GM12878 (cell line): ENCODE measurements around the gene PRDM2. TPM values are rescaled to one million over a fixed set of nuclear protein-coding genes. Genes with fewer than 3 reads are reported as not detected.

Source experiments
- ATAC-seq: fragments of 200-7000 bp; cut with Tn5 transposase; 3 replicates; pipeline ENCODE4 v1.9.1; 2020; ENCODE audit warnings: mild to moderate bottlenecking, moderate library complexity
- BruUV-seq: library from RNA; stranded (reverse); fragments of 400-500 nt; replicated peaks from 2 replicates; lab custom pipeline; 2021; lab: Mats Ljungman, UMichigan
- CTCF ChIA-PET: fragments of 300-600 bp; sonication (Branson Sonifier 250); formaldehyde crosslinking; extraction: SDS; loops from one replicate; lab custom pipeline; 2021; ENCODE audit warnings: inconsistent platforms; lab: Yijun Ruan, JAX
- POLR2A ChIA-PET: fragments of 350-600 bp; formaldehyde crosslinking; extraction: SDS; loops from one replicate; lab custom pipeline; 2021; ENCODE audit warnings: inconsistent platforms; lab: Charles Lee
- RAD21 ChIA-PET: fragments of 300-600 bp; sonication (Branson Sonifier 250); formaldehyde crosslinking; loops from one replicate; lab custom pipeline; 2023; ENCODE audit warnings: antibody characterized with exemption; ENCODE audit not compliant: unreplicated experiment; lab: Charles Lee
- SMC1A ChIA-PET: fragments of 300-600 bp; sonication (Branson Sonifier 250); formaldehyde crosslinking; loops from one replicate; lab custom pipeline; 2023; ENCODE audit not compliant: unreplicated experiment, uncharacterized antibody; lab: Charles Lee
- DNase-seq: peaks from one replicate; pipeline ENCODE4 v3.0.0-alpha.2; 2011; ENCODE audit warnings: low read depth, low spot score
- FAIRE-seq: peaks from 3 replicates; lab custom pipeline; 2011; peaks lifted over from hg19 to GRCh38; lab: Jason Lieb, UNC
- H2AFZ ChIP-seq: 2 replicates; pipeline ENCODE4 v1.6.0; 2011; ENCODE audit warnings: low read depth, low read length, control low read depth; ENCODE audit not compliant: control insufficient read depth
- H3K27ac ChIP-seq: 2 replicates; pipeline ENCODE4 v1.5.1; 2011; ENCODE audit warnings: control low read depth; ENCODE audit not compliant: control insufficient read depth, insufficient read depth
- H3K27me3 ChIP-seq, 2 experiments: replicated peaks in 1 of 2; 2 replicates each; pipeline versions ENCODE4 v1.6.0 to v1.6.1; 2011; ENCODE audit warnings: low read length in 1 of 2; ENCODE audit not compliant: control insufficient read depth in 2 of 2, insufficient read depth in 2 of 2
- H3K36me3 ChIP-seq, 2 experiments: 2 replicates each; pipeline ENCODE4 v1.5.1; 2011; ENCODE audit warnings: low read length in 1 of 2; ENCODE audit not compliant: control insufficient read depth in 2 of 2, insufficient read depth in 2 of 2
- H3K4me1 ChIP-seq: 2 replicates; pipeline ENCODE4 v1.6.1; 2011; ENCODE audit warnings: mild to moderate bottlenecking, low read length, moderate library complexity, mixed read lengths; ENCODE audit not compliant: control insufficient read depth, insufficient read depth
- H3K4me2 ChIP-seq: 2 replicates; pipeline ENCODE4 v1.6.0; 2011; ENCODE audit warnings: control low read depth; ENCODE audit not compliant: control insufficient read depth, insufficient read depth
- H3K4me3 ChIP-seq: fragments of 200-600 bp; sonication (generic); 2 replicates; pipeline ENCODE4 v1.5.1; 2016
- H3K79me2 ChIP-seq: 2 replicates; pipeline ENCODE4 v1.6.0; 2011; ENCODE audit warnings: low read length; ENCODE audit not compliant: control insufficient read depth, insufficient read depth
- H3K9ac ChIP-seq: 2 replicates; pipeline ENCODE4 v1.8.0; 2011; ENCODE audit warnings: low read length, control low read depth, mixed read lengths; ENCODE audit not compliant: control insufficient read depth, insufficient read depth
- H3K9me3 ChIP-seq: replicated peaks from 3 replicates; pipeline ENCODE4 v1.5.1; 2011; ENCODE audit warnings: mild to moderate bottlenecking, low read length; ENCODE audit not compliant: control insufficient read depth, insufficient read depth
- H4K20me1 ChIP-seq: 2 replicates; pipeline ENCODE4 v1.6.0; 2011; ENCODE audit not compliant: control insufficient read depth, insufficient read depth
- LARP7 ChIP-seq: fragments of 450-650 bp; IDR thresholded peaks from 2 replicates; pipeline ENCODE4 v1.6.1; 2017; ENCODE audit warnings: mild to moderate bottlenecking
- MEF2A ChIP-seq: IDR thresholded peaks from 2 replicates; pipeline ENCODE4 v1.6.1; 2011; ENCODE audit warnings: low read depth, mild to moderate bottlenecking, low read length, moderate library complexity; ENCODE audit not compliant: insufficient read depth
- NR2C1 ChIP-seq: fragments of 450-650 bp; IDR thresholded peaks from 2 replicates; pipeline ENCODE4 v1.6.1; 2017; ENCODE audit warnings: antibody characterized with exemption, mild to moderate bottlenecking, moderate library complexity
- PBX3 ChIP-seq: IDR thresholded peaks from 2 replicates; pipeline ENCODE4 v1.6.1; 2011; ENCODE audit warnings: mild to moderate bottlenecking, low read depth, low read length, moderate library complexity; ENCODE audit not compliant: insufficient replicate concordance
- PKNOX1 ChIP-seq: fragments of 450-650 bp; IDR thresholded peaks from 2 replicates; pipeline ENCODE4 v1.6.1; 2016; ENCODE audit warnings: mild to moderate bottlenecking
- POLR2AphosphoS5 ChIP-seq: IDR thresholded peaks from 2 replicates; pipeline ENCODE4 v1.6.1; 2011; ENCODE audit warnings: mild to moderate bottlenecking, low read length, inconsistent platforms
- SMARCA5 ChIP-seq: fragments of 450-650 bp; IDR thresholded peaks from 2 replicates; pipeline ENCODE4 v1.6.1; 2017; ENCODE audit warnings: mild to moderate bottlenecking
- ZNF384 ChIP-seq: IDR thresholded peaks from 2 replicates; pipeline ENCODE4 v1.6.1; 2012; ENCODE audit warnings: low read depth, mild to moderate bottlenecking, low read length, improper control_type of control experiment, borderline replicate concordance
- WGBS: methylation state at CpG from one replicate; pipeline ENCODE4 v1.1.6; 2016; ENCODE audit warnings: low lambda C conversion rate; ENCODE audit not compliant: insufficient replicate concordance, insufficient coverage; ENCODE audit errors: missing lambda C conversion rate; 5-methylcytosine and 5-hydroxymethylcytosine counted together
- in situ Hi-C: fragments of 300-500 bp; cut with MboI; formaldehyde crosslinking; loops from 9 replicates; pipeline ENCODE4 v1.14.3; 2018; ENCODE audit warnings: mixed read lengths
- intact Hi-C: fragments of 100-400 bp; cut with micrococcal nuclease; formaldehyde crosslinking; loops from one replicate; pipeline ENCODE4 v1.14.2; 2022; ENCODE audit not compliant: unreplicated experiment
- polyA plus RNA-seq, 11 experiments: library from polyadenylated mRNA; depleted of rRNA in 4 of 11; unstranded in 6 of 11; stranded (reverse) in 5 of 11; fragments of >200 nt; fragmentation: Nextera tagmentation in 4 of 11; fragmentation: Illumina TruSeq in 1 of 11; extraction: Ambion mirVana in 4 of 11; extraction: Trizol in 1 of 11; gene quantifications; 1 replicate in 1 of 11; 2 replicates in 10 of 11; pipeline versions ENCODE4 v1.2.1 to v1.2.3, GENCODE V29; 2011 to 2016; ENCODE audit warnings: inconsistent platforms in 2 of 11, missing spikeins in 2 of 11, low read depth in 1 of 11
- total RNA-seq, 4 experiments: library from RNA; depleted of rRNA in 3 of 4; stranded (reverse); fragments of >200 nt in 3 of 4; fragmentation: Illumina TruSeq in 1 of 4; extraction: Trizol in 1 of 4; gene quantifications; 2 replicates each; pipeline versions ENCODE4 v1.2.1 to v1.2.3, GENCODE V29; 2013 to 2021

Gene PRDM2
- total and polyA plus RNA-seq, 10 of the 15 experiments (the other 5 are each of a cell fraction or from before 2014, with no cell fraction given) = 8.4 to 45.1 (median 23.5) TPM

GRCh38 chr1:13667691-13668090, 32.3 kb upstream of the PRDM2 start:
- peak; percentile 61 for ATAC-seq
- in situ Hi-C loops = loop anchor here (5.0 to 10.0 kb wide), 2 partner anchors 60 to 137 kb away; no protein-coding TSS in a partner anchor
- H3K27ac ChIP-seq = peak overlapping the region; percentile 31
- H3K79me2 ChIP-seq = no peaks in the 10 kb centered on the region
- CTCF ChIA-PET = interaction anchor here (0.7 to 5.8 kb wide), 11 partner anchors 11 to 147 kb away, joined by 3 to 88 read pairs (median 3); no protein-coding TSS in a partner anchor
- RAD21 ChIA-PET = interaction anchor here (0.7 to 5.6 kb wide), 12 partner anchors 19 to 292 kb away, joined by 3 to 50 read pairs (median 4); no protein-coding TSS in a partner anchor
- H4K20me1 ChIP-seq = no peaks in the 10 kb centered on the region
- no peaks in the 10 kb centered on the region for H3K9me3 ChIP-seq
- BruUV-seq = no TSS peak
- H3K9ac ChIP-seq = no peak overlapping the region
- H2AFZ ChIP-seq = peak overlapping the region; percentile 61
- POLR2A ChIA-PET = interaction anchor here (1.1 to 2.3 kb wide), 2 partner anchors 35 to 78 kb away, joined by 3 to 6 read pairs; no protein-coding TSS in a partner anchor
- H3K4me2 ChIP-seq = peak overlapping the region; percentile 62
- DNase-seq = peak; percentile 33
- SMC1A ChIA-PET = interaction anchor here (0.8 to 9.1 kb wide), 10 partner anchors 13 to 157 kb away, joined by 3 to 121 read pairs (median 4); no protein-coding TSS in a partner anchor
- H3K4me3 ChIP-seq = no peak overlapping the region
- FAIRE-seq = peak; percentile 93
- TF ChIP-seq LARP7 (no peak), MEF2A (0 out of 2 replicates have a peak, but pooled peaks have one; percentile 37), PBX3 (peak; percentile 86), POLR2AphosphoS5 (no peak), ZNF384 (peak; percentile 76), SMARCA5 (no peak), NR2C1 (no peak), PKNOX1 (peak; percentile 97)
- H3K27me3 ChIP-seq = no peaks in the 10 kb centered on the region
- H3K4me1 ChIP-seq = peaks cover 23% of the 10 kb centered on the region
- 13% methylated on average over 4 of the region's 4 CpGs for WGBS
- no peaks in the 10 kb centered on the region for H3K36me3 ChIP-seq
- intact Hi-C loops = loop anchor here (5.0 kb wide), 1 partner anchor 35 kb away; the partner anchor contains the start of gene PRDM2
